Heart left ventricle (tissue), 16 donors: Measurements from ENCODE around the gene CBX6. TPM values are rescaled to one million over a fixed set of nuclear protein-coding genes. Genes with fewer than 3 reads are reported as not detected.

Experiments used
- ATAC-seq, 4 donors: fragments of 200-7000 bp; cut with Tn5 transposase; one replicate each; pipeline ENCODE4 v1.9.1; 2020 to 2022; ENCODE audit warnings: moderate library complexity in 4 of 4, mild to moderate bottlenecking in 3 of 4, moderate number of reproducible peaks in 1 of 4
- DNase-seq, 5 donors: peaks; one replicate each; pipeline ENCODE4 v3.0.0-alpha.2; 2020
- H3K27ac ChIP-seq, 12 donors: fragments of 200-600 bp; sonication (generic) in 4 of 12; one replicate each; pipeline versions ENCODE4 v1.5.0 to v1.8.0; 2016 to 2022; ENCODE audit warnings: mild to moderate bottlenecking in 2 of 12
- H3K27me3 ChIP-seq, 9 donors: fragments of 200-600 bp; sonication (generic) in 2 of 9; one replicate each; pipeline versions ENCODE4 v1.5.1 to v1.8.0; 2016 to 2022; ENCODE audit warnings: mild to moderate bottlenecking in 3 of 9
- H3K36me3 ChIP-seq, 9 donors: fragments of 200-600 bp; sonication (generic) in 2 of 9; one replicate each; pipeline versions ENCODE4 v1.5.0 to v1.8.0; 2018 to 2022; ENCODE audit warnings: mild to moderate bottlenecking in 2 of 9
- H3K4me1 ChIP-seq, 12 donors: fragments of 200-600 bp; sonication (generic) in 4 of 12; one replicate each; pipeline versions ENCODE4 v1.5.0 to v1.8.0; 2016 to 2022; ENCODE audit warnings: mild to moderate bottlenecking in 3 of 12
- H3K4me3 ChIP-seq, 12 donors: fragments of 200-600 bp; sonication (generic) in 4 of 12; one replicate each; pipeline versions ENCODE4 v1.5.0 to v1.8.0; 2017 to 2022; ENCODE audit warnings: mild to moderate bottlenecking in 9 of 12, moderate library complexity in 4 of 12
- H3K9me3 ChIP-seq, 12 donors: fragments of 200-600 bp; sonication (generic) in 4 of 12; one replicate each; pipeline versions ENCODE4 v1.5.0 to v1.8.0; 2016 to 2022; ENCODE audit warnings: mild to moderate bottlenecking in 1 of 12
- CTCF ChIP-seq, 12 donors: fragments of 200-600 bp; sonication (generic) in 4 of 12; IDR thresholded peaks; one replicate each; pipeline versions ENCODE4 v1.5.0 to v1.8.0; 2018 to 2022; ENCODE audit warnings: antibody characterized with exemption in 12 of 12, mild to moderate bottlenecking in 5 of 12
- POLR2A ChIP-seq, 2 donors: fragments of 450-650 bp; IDR thresholded peaks; one replicate each; pipeline ENCODE4 v1.6.1; 2017; ENCODE audit warnings: antibody characterized with exemption in 2 of 2, mild to moderate bottlenecking in 2 of 2, moderate library complexity in 2 of 2
- WGBS, 4 donors: extraction: QIAGEN DNeasy Blood & Tissue Kit in 2 of 4; methylation state at CpG; one replicate each; pipeline versions ENCODE4 v1.1.5 to v1.1.7; 2013 to 2018; 5-methylcytosine and 5-hydroxymethylcytosine counted together
- intact Hi-C, 10 donors: fragments of 100-400 bp; cut with DNase I; formaldehyde crosslinking; loops; one replicate each; pipeline versions ENCODE4 v1.11.1 to v1.14.2; 2022
- polyA plus RNA-seq, 2 donors: library from polyadenylated mRNA; stranded (reverse); fragments of 200-250 nt; gene quantifications; one replicate each; pipeline ENCODE4 v1.2.3, GENCODE V29; 2013
- total RNA-seq, 9 donors: library from RNA; depleted of rRNA in 2 of 9; stranded (reverse); fragments of >200 nt in 2 of 9; fragmentation: NEBNext Ultra II Directional in 3 of 9; extraction: Animal tissue kit (Norgen Biotek cat#: 25700) in 3 of 9; gene quantifications; one replicate each; pipeline versions ENCODE4 v1.1.0 to v1.2.4, GENCODE V29; 2016 to 2023
- donor health status: ischemic (EF 13 %, LVEDD 7.1; RV severe dilation, severe dysfunction).
- donor health status: healthy with polysubstance abuse.
- donor health status: DM: no; HTN: yes; CAD: no.
- donor health status: DM: no; HTN: no; CAD: no.
- donor health status: ischemic (EF 25% LVEDD 6.9; RV normal size, moderate dysfunction).
- donor health status: ischemic (EF 25% LVEDD 5.7; RV mildly dilated, moderate dysfunction).
- donor health status: healthy.
- donor health status: DM: yes; HTN: yes; CAD: no.
- donor health status: ischemic (EF 35%, LVEDD 5.7; RV mildly dilated, moderate dysfunction).
- donor health status: nonischemic (EF 11% LVEDD 7.7; RV severe dilation, severe dysfunction).
- donor health status: DM: yes; HTN: yes; CAD: no.
- donor health status: PGD.
- donor health status: ischemic (EF 29% LVEDD 5.4; RV normal size, mild dysfunction).
- donor health status: nonischemic (EF 23%, LVEDD 6.1; RV moderate dilation, normal function).

Gene CBX6
- total and polyA plus RNA-seq, 11 donors = 21.1 to 59.0 (median 43.7) TPM

GRCh38 chr22:38843657-38844314 is 28.2 kb downstream of the CBX6 start, which contains the start of gene NPTXR:
TSS of gene NPTXR (minus strand) at chr22:38844028.
- Histone ChIP-seq H3K4me3 (peak within 1 kb of the TSS; percentile 40 to 69 (median 55)), H3K4me1 (peaks cover 0 to 27% (median 9%) of the 10 kb centered on the region in 12 donors)
- intact Hi-C loops = loop anchor here in 8 of 10 donors (1.0 to 10.0 kb wide), 7 partner anchors 41 to 79 kb away; partner anchors contain the start of gene DNAL4 (in 1 of the 8)

GRCh38 chr22:38843201-38843656 is 28.8 kb downstream of the CBX6 start:
- Histone ChIP-seq H3K4me1 (peaks cover 0 to 27% (median 9%) of the 10 kb centered on the region in 12 donors), H3K36me3 (no peaks in the 10 kb centered on the region), H3K27me3 (peaks cover 0 to 45% (median 2%) of the 10 kb centered on the region in 9 donors), H3K27ac (peak overlapping the region in 10 of 12 donors; percentile 53 to 80 (median 64)), H3K4me3 (peak overlapping the region; percentile 40 to 69 (median 55)), H3K9me3 (no peaks in the 10 kb centered on the region)
- intact Hi-C loops = loop anchor here in 8 of 10 donors (1.0 to 10.0 kb wide), 7 partner anchors 41 to 78 kb away; partner anchors contain the start of gene DNAL4 (in 1 of the 8)
- 0 to 3% (median 1%) methylated on average over 19 to 68 of the region's 68 CpGs for WGBS, 4 donors
- peak; percentile 56 to 76 (median 74) for ATAC-seq
- peak; percentile 34 to 77 (median 55) for DNase-seq
- TF ChIP-seq POLR2A (IDR thresholded peaks at IDR 0.05) (no peak), CTCF (IDR thresholded peaks at IDR 0.05) (peak in 11 of 12 donors; percentile 10 to 54 (median 32))

More at GRCh38 chr22:38843657-38844314, 28.2 kb downstream of the CBX6 start, which contains the start of gene NPTXR:
- TF ChIP-seq POLR2A (IDR thresholded peaks at IDR 0.05) (peak in 1 of 2 donors; percentile 24), CTCF (IDR thresholded peaks at IDR 0.05) (no peak)
- Histone ChIP-seq H3K27me3 (peaks cover 0 to 45% (median 2%) of the 10 kb centered on the region in 9 donors), H3K9me3 (no peaks in the 10 kb centered on the region), H3K27ac (peak within 1 kb of the TSS in 10 of 12 donors; percentile 53 to 80 (median 64)), H3K36me3 (no peaks in the 10 kb centered on the region)
- WGBS, 4 donors = 0 to 1% (median 1%) methylated on average over 1 to 105 of the region's 105 CpGs
- DNase-seq (peak in 4 of 5 donors; percentile 51 to 71 (median 55)), ATAC-seq (peak in 3 of 4 donors; percentile 62 to 80 (median 71))

GRCh38 chr22:38842512-38843200 is 29.4 kb downstream of the CBX6 start:
- TF ChIP-seq POLR2A (IDR thresholded peaks at IDR 0.05) (no peak), CTCF (IDR thresholded peaks at IDR 0.05) (no peak)
- no peaks in the 10 kb centered on the region for H3K36me3 ChIP-seq
- DNase-seq (no peak), ATAC-seq (no peak)
- intact Hi-C loops = loop anchor here in 8 of 10 donors (1.0 to 10.0 kb wide), 7 partner anchors 40 to 78 kb away; partner anchors contain the start of gene DNAL4 (in 1 of the 8)
- peaks cover 0 to 27% (median 9%) of the 10 kb centered on the region in 12 donors for H3K4me1 ChIP-seq
- WGBS, 4 donors = 22 to 48% (median 27%) methylated on average over 14 to 34 of the region's 34 CpGs
- peak overlapping the region in 10 of 12 donors; percentile 53 to 80 (median 64) for H3K27ac ChIP-seq
- peaks cover 0 to 45% (median 2%) of the 10 kb centered on the region in 9 donors for H3K27me3 ChIP-seq
- H3K9me3 ChIP-seq = no peaks in the 10 kb centered on the region
- H3K4me3 ChIP-seq = peak overlapping the region; percentile 40 to 69 (median 55)
